WI38 (cell line): ENCODE results near the gene ABCC12.
A peak's percentile ranks its signal among the peaks of the same experiment; 100 is the strongest.

Experiments
- H3K4me3 ChIP-seq: 2 replicates; pipeline ENCODE4 v1.5.1; 2011; ENCODE audit warnings: low read depth, mild to moderate bottlenecking, control low read depth, low read length
- CTCF ChIP-seq: IDR thresholded peaks from 2 replicates; pipeline ENCODE4 v1.5.1; 2012; ENCODE audit warnings: low read depth, mild to moderate bottlenecking, control low read depth, low read length

Gene ABCC12

DNA sequence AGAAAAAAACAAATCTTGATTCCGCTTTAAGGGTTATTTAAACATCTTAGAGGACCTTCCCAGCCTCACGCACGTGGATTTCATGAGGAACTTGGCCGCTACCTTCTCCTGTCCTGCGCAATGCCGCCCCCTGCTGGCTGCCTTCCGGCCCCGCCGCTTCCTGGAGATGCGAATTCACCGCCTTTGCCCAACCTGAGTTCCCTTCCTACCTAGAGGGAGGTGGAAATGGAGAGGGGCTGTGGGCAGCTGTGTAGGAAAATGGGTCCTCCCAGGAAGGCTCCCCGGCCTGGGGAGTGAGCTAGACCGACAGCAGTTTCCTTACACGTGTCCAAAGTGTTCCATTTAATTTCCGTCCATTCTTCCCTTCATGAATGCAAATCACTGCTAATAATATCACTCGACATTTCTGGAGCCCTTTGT, 1.0 kb upstream of the ABCC12 start:
- no peak overlapping the region for H3K4me3 ChIP-seq
- peak; percentile 76 for TF ChIP-seq CTCF

- no peak for TF ChIP-seq CTCF
- H3K4me3 ChIP-seq, result no peak overlapping the region
Measured at GRCh38 chr16:48153774-48154173, 2.0 kb downstream of the ABCC12 start.

- no peak for TF ChIP-seq CTCF
- H3K4me3 ChIP-seq, result no peak overlapping the region
Measured at GRCh38 chr16:48152226-48152625, 3.6 kb downstream of the ABCC12 start.

GRCh38 chr16:48150707-48151106, 5.1 kb downstream of the ABCC12 start:
- H3K4me3 ChIP-seq, result no peak overlapping the region
- no peak for TF ChIP-seq CTCF

DNA sequence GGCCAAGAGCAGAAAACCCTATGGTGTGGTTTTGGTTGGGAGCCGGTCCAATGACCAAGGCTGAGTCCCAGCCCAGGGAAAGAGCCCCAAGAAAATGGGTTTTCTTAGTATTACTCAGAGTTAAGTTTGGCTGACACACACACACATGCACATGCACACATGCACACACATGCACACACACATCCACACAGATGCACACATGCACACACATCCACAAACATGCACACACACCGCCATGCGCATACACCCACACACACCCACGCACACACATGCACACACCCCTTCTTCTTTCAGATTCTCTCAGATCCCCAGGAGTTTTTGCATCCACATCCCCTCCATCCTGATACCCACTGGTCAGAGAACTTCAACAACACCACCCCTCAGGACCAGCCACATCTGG, 9.1 kb downstream of the ABCC12 start:
- no peak overlapping the region for H3K4me3 ChIP-seq
- no peak for TF ChIP-seq CTCF

DNA sequence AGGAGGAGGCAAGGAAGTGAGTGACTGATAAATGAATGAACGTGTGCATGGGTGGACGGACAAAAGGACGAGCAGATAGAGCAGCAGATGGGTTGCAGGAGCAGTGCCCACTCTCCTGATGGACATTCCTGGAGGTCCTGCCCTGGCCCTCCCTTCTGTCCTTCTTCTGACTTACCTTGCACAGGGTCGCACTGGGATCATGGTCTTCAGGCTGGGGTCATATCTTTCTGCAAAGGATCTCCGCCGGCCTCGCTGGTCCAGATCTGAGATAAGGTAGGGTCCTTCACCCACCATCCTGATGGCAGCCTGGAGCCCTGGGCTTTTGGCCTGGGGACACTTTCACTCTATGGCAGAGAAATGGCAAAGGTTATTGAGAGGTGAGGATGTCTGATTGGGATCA, 9.7 kb downstream of the ABCC12 start:
- no peak for TF ChIP-seq CTCF
- H3K4me3 ChIP-seq, result no peak overlapping the region

- TF ChIP-seq CTCF, result no peak
- H3K4me3 ChIP-seq, result no peak overlapping the region
Measured at GRCh38 chr16:48143812-48144368, 11.9 kb downstream of the ABCC12 start.
